Upper lobe of left lung (tissue), 6 donors: ENCODE data around the gene PRF1. TPM values are rescaled to one million over a fixed set of nuclear protein-coding genes. Genes with fewer than 3 reads are reported as not detected.

Experiments used
- ATAC-seq, 2 donors: fragments of 200-7000 bp; cut with Tn5 transposase; one replicate each; pipeline ENCODE4 v1.9.1; 2022; ENCODE audit warnings: mild to moderate bottlenecking in 2 of 2, moderate library complexity in 2 of 2; ENCODE audit not compliant: low FRiP score in 2 of 2
- DNase-seq, 2 donors: peaks; one replicate each; pipeline ENCODE4 v3.0.0-alpha.2; 2019 to 2020
- H3K27ac ChIP-seq, 4 donors: fragments of 200-600 bp; sonication (generic); one replicate each; pipeline ENCODE4 v1.5.1; 2016 to 2019
- H3K27me3 ChIP-seq, 4 donors: fragments of 200-600 bp; sonication (generic); one replicate each; pipeline ENCODE4 v1.5.1; 2017 to 2019
- H3K36me3 ChIP-seq, 4 donors: fragments of 200-600 bp; sonication (generic); one replicate each; pipeline ENCODE4 v1.5.1; 2016 to 2019
- H3K4me1 ChIP-seq, 4 donors: fragments of 200-600 bp; sonication (generic); one replicate each; pipeline ENCODE4 v1.5.1; 2018 to 2019
- H3K4me3 ChIP-seq, 4 donors: fragments of 200-600 bp; sonication (generic); one replicate each; pipeline ENCODE4 v1.5.1; 2017 to 2019; ENCODE audit warnings: mild to moderate bottlenecking in 2 of 4, moderate library complexity in 1 of 4
- H3K9me3 ChIP-seq, 4 donors: fragments of 200-600 bp; sonication (generic); one replicate each; pipeline ENCODE4 v1.5.1; 2018 to 2019
- EP300 ChIP-seq, 4 donors: sonication (generic); formaldehyde crosslinking; IDR thresholded peaks; one replicate each; pipeline ENCODE4 v1.5.1; 2017; ENCODE audit warnings: antibody characterized with exemption in 4 of 4, control low read depth in 2 of 4
- POLR2A ChIP-seq, 4 donors: fragments of 450-650 bp; IDR thresholded peaks; one replicate each; pipeline ENCODE4 v1.5.1; 2016 to 2017; ENCODE audit warnings: antibody characterized with exemption in 4 of 4, mild to moderate bottlenecking in 2 of 4
- POLR2AphosphoS5 ChIP-seq, 2 donors: sonication (generic); formaldehyde crosslinking; IDR thresholded peaks; one replicate each; pipeline ENCODE4 v1.5.1; 2017; ENCODE audit warnings: antibody characterized with exemption in 2 of 2
- WGBS, 2 donors: methylation state at CpG; one replicate each; pipeline ENCODE4 v1.1.5; 2017 to 2018; 5-methylcytosine and 5-hydroxymethylcytosine counted together
- total RNA-seq, 6 donors: library from RNA; depleted of rRNA in 4 of 6; stranded (reverse); fragments of >200 nt in 4 of 6; gene quantifications; one replicate each; pipeline versions ENCODE4 v1.1.0 to v1.2.1, GENCODE V29; 2016 to 2021
- TF ChIP-seq, protein P1 (sequence below), 6 experiments: fragments of 450-650 bp in 4 of 6; fragments of 200-600 bp in 2 of 6; sonication (generic) in 2 of 6; IDR thresholded peaks; one replicate each; pipeline ENCODE4 v1.5.1; 2016 to 2019; ENCODE audit warnings: antibody characterized with exemption in 6 of 6
- donor health status: DM: no; HTN: no; CAD: no; lungs with moderate emphysema.
- donor health status: DM: no; HTN: yes; CAD: no; lungs with severe emphysema.

PRF1 gene
- total RNA-seq, 6 donors from 2014 or later, result 6.3 to 26.9 (median 15.9) TPM

- no peak for ATAC-seq
- H3K27me3 ChIP-seq, result no peaks in the 10 kb centered on the region
- DNase-seq, result peak in 1 of 2 donors; percentile 3
- peak overlapping the region in 2 of 4 donors; percentile 2 to 69 for H3K27ac ChIP-seq
- H3K4me3 ChIP-seq, result peak overlapping the region in 3 of 4 donors; percentile 26 to 38 (median 29)
- WGBS, 2 donors, result 67 to 86% methylated on average over 2 to 5 of the region's 5 CpGs
- H3K4me1 ChIP-seq, result peaks cover 0 to 4% (median 0%) of the 10 kb centered on the region in 4 donors
- H3K36me3 ChIP-seq, result no peaks in the 10 kb centered on the region
- no peaks in the 10 kb centered on the region for H3K9me3 ChIP-seq
- TF ChIP-seq EP300 (IDR thresholded peaks at IDR 0.05), result no peak
- TF ChIP-seq POLR2AphosphoS5 (IDR thresholded peaks at IDR 0.05), result no peak
- TF ChIP-seq POLR2A (IDR thresholded peaks at IDR 0.05), result no peak
- TF ChIP-seq, protein P1, sequence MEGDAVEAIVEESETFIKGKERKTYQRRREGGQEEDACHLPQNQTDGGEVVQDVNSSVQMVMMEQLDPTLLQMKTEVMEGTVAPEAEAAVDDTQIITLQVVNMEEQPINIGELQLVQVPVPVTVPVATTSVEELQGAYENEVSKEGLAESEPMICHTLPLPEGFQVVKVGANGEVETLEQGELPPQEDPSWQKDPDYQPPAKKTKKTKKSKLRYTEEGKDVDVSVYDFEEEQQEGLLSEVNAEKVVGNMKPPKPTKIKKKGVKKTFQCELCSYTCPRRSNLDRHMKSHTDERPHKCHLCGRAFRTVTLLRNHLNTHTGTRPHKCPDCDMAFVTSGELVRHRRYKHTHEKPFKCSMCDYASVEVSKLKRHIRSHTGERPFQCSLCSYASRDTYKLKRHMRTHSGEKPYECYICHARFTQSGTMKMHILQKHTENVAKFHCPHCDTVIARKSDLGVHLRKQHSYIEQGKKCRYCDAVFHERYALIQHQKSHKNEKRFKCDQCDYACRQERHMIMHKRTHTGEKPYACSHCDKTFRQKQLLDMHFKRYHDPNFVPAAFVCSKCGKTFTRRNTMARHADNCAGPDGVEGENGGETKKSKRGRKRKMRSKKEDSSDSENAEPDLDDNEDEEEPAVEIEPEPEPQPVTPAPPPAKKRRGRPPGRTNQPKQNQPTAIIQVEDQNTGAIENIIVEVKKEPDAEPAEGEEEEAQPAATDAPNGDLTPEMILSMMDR (IDR thresholded peaks at IDR 0.05), result no peak
Observed at GRCh38 chr10:70601746-70602145, 795 bp downstream of the PRF1 start.

- Histone ChIP-seq H3K27me3 (no peaks in the 10 kb centered on the region), H3K27ac (peak overlapping the region in 1 of 4 donors; percentile 35), H3K4me1 (peaks cover 0 to 11% (median 6%) of the 10 kb centered on the region in 4 donors), H3K4me3 (peak overlapping the region in 3 of 4 donors; percentile 0 to 38 (median 26)), H3K9me3 (no peaks in the 10 kb centered on the region), H3K36me3 (no peaks in the 10 kb centered on the region)
- DNase-seq, result peak; percentile 20 to 77
- ATAC-seq, result no peak
- WGBS, 2 donors, result 83 to 96% methylated on average over 6 to 15 of the region's 24 CpGs
- TF ChIP-seq POLR2AphosphoS5 (IDR thresholded peaks at IDR 0.05) (no peak), POLR2A (IDR thresholded peaks at IDR 0.05) (no peak), EP300 (IDR thresholded peaks at IDR 0.05) (no peak)
- TF ChIP-seq, protein P1 (IDR thresholded peaks at IDR 0.05), result no peak
Observed at GRCh38 chr10:70600512-70601395, 1.8 kb downstream of the PRF1 start.

DNA sequence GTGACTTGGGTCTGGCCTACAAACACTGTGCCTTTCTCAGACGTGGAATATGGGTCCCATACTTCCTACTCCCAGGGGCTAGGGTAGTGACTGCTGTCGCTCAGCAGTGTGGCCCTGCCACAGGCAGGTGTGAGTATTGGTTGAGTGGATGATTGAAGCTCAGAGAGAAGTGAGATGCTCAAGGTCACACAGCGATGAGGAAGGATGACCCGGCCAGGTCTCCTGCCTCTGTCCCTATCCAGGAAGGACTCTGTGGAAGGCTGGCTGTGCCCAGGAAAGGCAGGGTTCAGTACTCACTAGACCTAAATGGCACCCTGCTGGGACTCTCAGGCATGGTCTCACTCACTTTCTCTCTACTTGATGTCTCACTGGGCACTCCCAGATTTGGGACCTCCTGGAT, 2.8 kb downstream of the PRF1 start:
- peaks cover 0 to 11% (median 7%) of the 10 kb centered on the region in 4 donors for H3K4me1 ChIP-seq
- DNase-seq (peak in 1 of 2 donors; percentile 17), ATAC-seq (no peak)
- no peaks in the 10 kb centered on the region for H3K36me3 ChIP-seq
- no peaks in the 10 kb centered on the region for H3K9me3 ChIP-seq
- TF ChIP-seq, protein P1 (IDR thresholded peaks at IDR 0.05), result no peak
- no peak for TF ChIP-seq EP300 (IDR thresholded peaks at IDR 0.05)
- no peak for TF ChIP-seq POLR2AphosphoS5 (IDR thresholded peaks at IDR 0.05)
- no peak for TF ChIP-seq POLR2A (IDR thresholded peaks at IDR 0.05)
- peak overlapping the region in 1 of 4 donors; percentile 38 for H3K4me3 ChIP-seq
- no peaks in the 10 kb centered on the region for H3K27me3 ChIP-seq
- no peak overlapping the region for H3K27ac ChIP-seq
- WGBS, 2 donors, result 70 to 93% methylated on average over 2 to 4 of the region's 4 CpGs

GRCh38 chr10:70599319-70599718, 3.2 kb downstream of the PRF1 start:
- H3K4me3 ChIP-seq, result peak overlapping the region in 1 of 4 donors; percentile 38
- WGBS, 2 donors, result 87 to 88% methylated on average over 8 of the region's 8 CpGs
- no peaks in the 10 kb centered on the region for H3K27me3 ChIP-seq
- no peaks in the 10 kb centered on the region for H3K36me3 ChIP-seq
- no peak for DNase-seq
- TF ChIP-seq POLR2A (IDR thresholded peaks at IDR 0.05) (no peak), EP300 (IDR thresholded peaks at IDR 0.05) (no peak), POLR2AphosphoS5 (IDR thresholded peaks at IDR 0.05) (no peak)
- TF ChIP-seq, protein P1 (IDR thresholded peaks at IDR 0.05), result no peak
- peaks cover 0 to 11% (median 7%) of the 10 kb centered on the region in 4 donors for H3K4me1 ChIP-seq
- no peaks in the 10 kb centered on the region for H3K9me3 ChIP-seq
- no peak for ATAC-seq
- no peak overlapping the region for H3K27ac ChIP-seq
